ENCODE results near the gene HCRT.
"Not testable (repeated sequence)": the region's sequence is repeated elsewhere in the genome, so short reads cannot be mapped to it uniquely, and the experiment has no call there.

The HCRT gene

DNA sequence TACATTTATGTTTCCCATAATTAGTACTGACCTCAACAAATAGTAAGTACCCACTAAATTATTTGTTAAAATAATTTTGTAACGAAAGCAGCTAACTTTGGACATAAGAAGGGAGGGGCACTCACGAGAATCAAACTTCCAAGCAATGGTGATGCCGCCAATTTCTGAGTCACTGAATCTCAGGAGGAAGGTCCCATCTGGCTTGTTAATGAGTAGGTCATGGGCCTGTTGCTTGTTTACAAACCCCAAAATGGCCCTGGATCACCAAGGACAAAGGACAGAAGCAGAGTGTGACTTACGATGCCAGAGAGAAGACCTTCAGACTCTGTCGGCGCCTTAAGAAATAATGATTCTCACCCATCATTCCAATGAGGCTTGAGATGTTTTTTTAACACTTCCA is 24.8 kb upstream of the HCRT start:
- in situ Hi-C loops (cut with HindIII; ENCODE audit: low pct_ligation_motif_present, low sequenced_read_pairs) = no loop called here
- TF ChIP-seq, protein P1, sequence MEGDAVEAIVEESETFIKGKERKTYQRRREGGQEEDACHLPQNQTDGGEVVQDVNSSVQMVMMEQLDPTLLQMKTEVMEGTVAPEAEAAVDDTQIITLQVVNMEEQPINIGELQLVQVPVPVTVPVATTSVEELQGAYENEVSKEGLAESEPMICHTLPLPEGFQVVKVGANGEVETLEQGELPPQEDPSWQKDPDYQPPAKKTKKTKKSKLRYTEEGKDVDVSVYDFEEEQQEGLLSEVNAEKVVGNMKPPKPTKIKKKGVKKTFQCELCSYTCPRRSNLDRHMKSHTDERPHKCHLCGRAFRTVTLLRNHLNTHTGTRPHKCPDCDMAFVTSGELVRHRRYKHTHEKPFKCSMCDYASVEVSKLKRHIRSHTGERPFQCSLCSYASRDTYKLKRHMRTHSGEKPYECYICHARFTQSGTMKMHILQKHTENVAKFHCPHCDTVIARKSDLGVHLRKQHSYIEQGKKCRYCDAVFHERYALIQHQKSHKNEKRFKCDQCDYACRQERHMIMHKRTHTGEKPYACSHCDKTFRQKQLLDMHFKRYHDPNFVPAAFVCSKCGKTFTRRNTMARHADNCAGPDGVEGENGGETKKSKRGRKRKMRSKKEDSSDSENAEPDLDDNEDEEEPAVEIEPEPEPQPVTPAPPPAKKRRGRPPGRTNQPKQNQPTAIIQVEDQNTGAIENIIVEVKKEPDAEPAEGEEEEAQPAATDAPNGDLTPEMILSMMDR (IDR thresholded peaks at IDR 0.05; ENCODE audit: low read depth, low read length, missing control alignments) = no peak
- DNase-seq = no peak
- H3K36me3 ChIP-seq (replicated peaks) = peaks cover 50% of the 10 kb centered on the region
- H3K27me3 ChIP-seq (replicated peaks) = no peaks in the 10 kb centered on the region
- H3K4me3 ChIP-seq (ENCODE audit: low read depth, low read length) = no peak overlapping the region
- no peak overlapping the region for H3K27ac ChIP-seq

DNA sequence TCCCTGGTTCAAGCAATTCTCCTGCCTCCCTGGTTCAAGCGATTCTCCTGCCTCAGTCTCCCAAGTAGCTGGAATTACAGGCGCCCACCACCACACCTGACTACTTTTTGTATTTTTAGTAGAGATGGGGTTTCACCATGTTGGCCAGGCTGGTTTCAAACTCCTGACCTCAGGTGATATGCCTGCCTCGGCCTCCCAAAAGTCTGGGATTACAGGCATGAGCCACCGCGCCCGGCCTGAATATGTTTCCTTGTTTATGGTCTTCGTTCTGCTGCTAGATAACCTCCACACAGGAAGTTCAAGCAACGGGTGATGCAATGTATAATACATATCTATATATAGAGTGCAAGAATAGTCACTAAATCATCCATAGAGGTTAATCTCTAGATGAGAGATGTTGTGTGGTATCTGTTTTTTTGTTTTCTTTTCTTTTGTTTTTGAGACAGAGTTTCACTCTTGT is 20.9 kb upstream of the HCRT start:
- in situ Hi-C loops (cut with HindIII; ENCODE audit: low pct_ligation_motif_present, low sequenced_read_pairs) = not testable (repeated sequence)
- DNase-seq = peak; percentile 3

DNA sequence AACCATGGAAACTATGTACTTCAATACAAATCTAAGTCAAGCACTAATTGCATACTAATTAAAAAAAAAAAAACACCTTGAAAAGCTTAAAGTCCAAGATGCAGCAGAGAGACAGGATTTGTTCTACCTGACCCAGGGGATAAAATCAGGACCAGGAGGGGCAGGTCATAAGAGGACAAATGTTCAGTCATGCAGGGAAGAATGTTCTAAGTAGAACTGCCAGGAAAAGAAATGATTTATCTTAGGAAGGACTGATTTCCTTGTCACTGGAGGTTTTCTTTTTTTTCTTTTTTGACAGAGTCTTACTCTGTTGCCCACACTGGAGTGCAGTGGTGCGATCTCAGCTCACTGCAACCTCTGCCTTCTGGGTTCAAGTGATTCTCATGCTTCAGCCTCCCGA is 18.1 kb upstream of the HCRT start:
- Histone ChIP-seq H3K36me3 (replicated peaks) (peaks cover 52% of the 10 kb centered on the region), H3K27ac (no peak overlapping the region), H3K4me3 (ENCODE audit: low read depth, low read length) (no peak overlapping the region), H3K27me3 (replicated peaks) (no peaks in the 10 kb centered on the region)
- TF ChIP-seq, protein P1 (IDR thresholded peaks at IDR 0.05; ENCODE audit: low read depth, low read length, missing control alignments) = no peak
- DNase-seq = no peak
- in situ Hi-C loops (cut with HindIII; ENCODE audit: low pct_ligation_motif_present, low sequenced_read_pairs) = no loop called here

More for the DNA sequence above, 20.9 kb upstream of the HCRT start:
- Histone ChIP-seq H3K27ac (peak overlapping the region; percentile 30), H3K36me3 (replicated peaks) (peaks cover 53% of the 10 kb centered on the region)
- not testable (repeated sequence) for H3K4me3 ChIP-seq (ENCODE audit: low read depth, low read length); H3K27me3 ChIP-seq (replicated peaks)

DNA sequence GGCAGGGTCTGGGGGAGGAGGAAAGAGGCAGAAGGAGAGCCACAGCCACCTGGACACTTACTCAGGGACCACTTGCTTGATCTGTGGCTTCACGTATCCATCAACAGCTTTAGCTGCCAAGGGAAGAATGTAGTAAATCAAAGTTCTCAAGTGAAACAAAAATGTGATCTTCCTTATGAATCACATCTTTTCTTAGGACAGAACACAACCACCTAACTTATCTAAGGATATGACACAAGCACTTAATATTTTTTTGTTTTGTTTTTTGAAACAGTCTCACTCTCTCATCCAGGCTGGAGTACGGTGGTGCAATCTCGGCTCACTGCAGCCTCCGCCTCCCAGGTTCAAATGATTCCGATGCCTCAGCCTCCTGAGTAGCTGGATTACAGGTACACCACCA is 17.4 kb upstream of the HCRT start:
- peaks cover 50% of the 10 kb centered on the region for H3K36me3 ChIP-seq (replicated peaks)
- TF ChIP-seq, protein P1 (IDR thresholded peaks at IDR 0.05; ENCODE audit: low read depth, low read length, missing control alignments) = no peak
- DNase-seq = no peak
- H3K27me3 ChIP-seq (replicated peaks) = no peaks in the 10 kb centered on the region
- H3K4me3 ChIP-seq (ENCODE audit: low read depth, low read length) = no peak overlapping the region
- in situ Hi-C loops (cut with HindIII; ENCODE audit: low pct_ligation_motif_present, low sequenced_read_pairs) = no loop called here
- no peak overlapping the region for H3K27ac ChIP-seq

DNA sequence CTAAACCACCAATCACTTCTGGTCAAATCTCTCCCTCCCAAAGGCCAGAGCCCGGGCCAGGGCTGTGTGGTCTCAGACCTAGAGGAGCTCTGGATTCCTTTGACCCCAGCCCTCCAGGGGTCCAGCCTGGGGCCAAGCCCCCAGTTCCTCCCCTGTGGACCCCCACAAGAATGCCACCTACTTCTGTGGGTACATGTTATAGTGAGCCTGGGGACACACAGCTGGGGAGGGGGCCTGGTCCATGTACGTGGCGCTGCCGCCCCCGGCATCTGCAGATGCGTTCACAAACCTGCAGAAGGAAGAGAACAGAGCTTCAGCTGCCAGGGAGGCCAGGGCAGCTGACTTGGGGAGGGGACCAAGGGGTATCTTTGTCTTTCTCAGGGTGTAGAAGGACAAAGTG is 16.9 kb upstream of the HCRT start:
- H3K27me3 ChIP-seq (replicated peaks) = no peaks in the 10 kb centered on the region
- no peak for DNase-seq
- no peak overlapping the region for H3K27ac ChIP-seq
- TF ChIP-seq, protein P1 (IDR thresholded peaks at IDR 0.05; ENCODE audit: low read depth, low read length, missing control alignments) = no peak
- H3K4me3 ChIP-seq (ENCODE audit: low read depth, low read length) = no peak overlapping the region
- peaks cover 46% of the 10 kb centered on the region for H3K36me3 ChIP-seq (replicated peaks)
- in situ Hi-C loops (cut with HindIII; ENCODE audit: low pct_ligation_motif_present, low sequenced_read_pairs) = no loop called here

DNA sequence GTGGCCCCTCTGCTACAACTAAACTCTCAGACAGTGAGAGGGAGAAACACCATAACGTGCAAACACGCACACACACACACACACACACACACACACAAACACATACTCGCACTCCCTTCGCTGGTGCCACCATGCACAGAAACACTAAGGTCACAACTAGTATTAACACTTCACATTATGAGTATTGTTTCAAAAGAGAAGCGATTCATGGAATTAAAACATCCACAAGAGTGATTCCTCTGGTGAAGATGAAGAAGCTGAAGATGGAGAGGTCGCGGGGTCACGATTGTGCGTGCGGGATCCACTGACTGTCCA is 16.2 kb upstream of the HCRT start:
- H3K36me3 ChIP-seq (replicated peaks) = peaks cover 42% of the 10 kb centered on the region
- no peak overlapping the region for H3K27ac ChIP-seq
- TF ChIP-seq, protein P1 (IDR thresholded peaks at IDR 0.05; ENCODE audit: low read depth, low read length, missing control alignments) = no peak
- H3K27me3 ChIP-seq (replicated peaks) = no peaks in the 10 kb centered on the region
- no peak for DNase-seq
- in situ Hi-C loops (cut with HindIII; ENCODE audit: low pct_ligation_motif_present, low sequenced_read_pairs) = no loop called here
- H3K4me3 ChIP-seq (ENCODE audit: low read depth, low read length) = no peak overlapping the region
